ENCODE data around the gene VIPR1. TPM values are rescaled to one million over a fixed set of nuclear protein-coding genes. Genes with fewer than 3 reads are reported as not detected.
A peak's percentile ranks its signal among the peaks of the same experiment; 100 is the strongest.

VIPR1 gene
- total RNA-seq, 6 experiments from 2014 or later: not detected

DNA sequence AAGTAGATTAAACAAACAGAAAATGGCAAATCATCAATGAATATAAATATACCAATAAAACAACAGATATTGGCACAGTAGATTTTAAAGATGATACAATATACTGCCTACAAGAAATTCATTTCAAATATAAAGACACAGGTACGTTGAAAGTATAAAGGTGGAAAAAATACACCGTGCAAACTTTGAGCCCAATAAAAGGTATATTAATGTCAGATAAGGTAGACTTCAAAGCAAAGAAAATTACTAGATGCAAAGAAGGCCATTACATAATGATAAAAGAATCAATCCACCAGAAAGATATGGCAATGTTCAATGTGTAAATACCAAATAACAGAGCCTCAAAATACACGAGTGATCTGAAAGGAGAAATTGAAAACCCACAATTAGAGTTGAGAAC is 34.3 kb upstream of the VIPR1 start:
- Mint-ChIP-seq H3K27me3 (ENCODE audit: insufficient read depth) (peaks cover 9% of the 10 kb centered on the region; the same call in 1 of the 2 replicates), H3K9me3 (no peaks in the 10 kb centered on the region), H3K27ac (no peak overlapping the region), H3K36me3 (ENCODE audit: low read depth) (no peaks in the 10 kb centered on the region), H3K4me1 (ENCODE audit: low read depth) (no peaks in the 10 kb centered on the region), H3K4me3 (no peak overlapping the region)
- no peak for TF ChIP-seq CTCF (IDR thresholded peaks at IDR 0.05)
- no peak for DNase-seq

GRCh38 chr3:42472555-42472954 is 29.9 kb upstream of the VIPR1 start:
- Mint-ChIP-seq H3K27ac (no peak overlapping the region), H3K36me3 (ENCODE audit: low read depth) (no peaks in the 10 kb centered on the region), H3K27me3 (ENCODE audit: insufficient read depth) (peaks cover 9% of the 10 kb centered on the region), H3K4me1 (ENCODE audit: low read depth) (peaks cover 13% of the 10 kb centered on the region; the same call in 1 of the 2 replicates), H3K9me3 (no peaks in the 10 kb centered on the region), H3K4me3 (no peak overlapping the region)
- no peak for DNase-seq
- TF ChIP-seq CTCF (IDR thresholded peaks at IDR 0.05): no peak

DNA sequence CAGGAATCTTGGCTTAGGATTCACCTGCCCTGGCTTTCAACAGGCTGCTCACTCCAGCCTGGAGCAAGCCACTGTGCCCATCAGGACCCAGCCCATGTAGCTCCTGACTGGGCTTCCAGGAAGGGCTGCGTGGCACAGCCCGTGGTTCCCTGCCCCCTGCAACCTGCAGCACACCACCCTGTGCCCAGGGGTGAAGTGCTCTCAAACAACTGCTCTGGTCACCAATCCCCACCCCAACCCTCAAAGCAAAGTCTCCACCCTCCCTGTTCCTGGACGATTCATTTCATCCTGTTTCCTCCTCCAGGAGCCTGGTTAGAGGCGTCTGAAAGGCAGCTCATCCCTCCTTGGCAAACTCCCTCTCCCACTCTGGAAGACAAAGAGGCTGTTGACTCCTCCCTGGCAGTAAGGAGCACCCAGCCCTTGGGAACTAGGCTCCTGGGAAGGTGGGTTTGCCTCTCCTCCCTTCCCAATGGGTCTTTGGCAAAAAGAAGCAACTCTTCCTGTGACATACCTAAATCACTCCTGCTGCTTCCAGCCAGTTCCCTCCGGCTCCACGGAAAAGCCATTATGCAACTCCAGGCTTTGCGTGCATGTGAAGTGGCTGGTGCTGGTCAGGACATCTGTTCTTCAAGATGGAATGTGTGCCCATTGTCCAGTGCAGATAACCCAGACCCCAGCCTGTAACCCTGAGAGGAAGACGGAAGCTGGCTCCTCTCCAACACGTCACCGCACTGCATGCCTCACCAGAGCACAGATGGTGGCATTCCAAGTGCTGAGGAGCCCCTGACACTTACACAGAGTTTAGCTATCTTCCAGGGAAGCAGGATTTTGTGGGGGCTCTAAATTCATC is 29.1 kb upstream of the VIPR1 start:
- no peak for TF ChIP-seq CTCF (IDR thresholded peaks at IDR 0.05)
- Mint-ChIP-seq H3K36me3 (ENCODE audit: low read depth) (no peaks in the 10 kb centered on the region), H3K9me3 (no peaks in the 10 kb centered on the region), H3K27me3 (ENCODE audit: insufficient read depth) (peaks cover 9% of the 10 kb centered on the region), H3K4me3 (no peak overlapping the region), H3K27ac (no peak overlapping the region; the same call in 1 of the 2 replicates), H3K4me1 (ENCODE audit: low read depth) (peaks cover 13% of the 10 kb centered on the region; the same call in 1 of the 2 replicates)
- no peak for DNase-seq

GRCh38 chr3:42476225-42477125 is 26.0 kb upstream of the VIPR1 start:
- Mint-ChIP-seq H3K36me3 (ENCODE audit: low read depth) (no peaks in the 10 kb centered on the region), H3K4me1 (ENCODE audit: low read depth) (peaks cover 13% of the 10 kb centered on the region; the same call in 1 of the 2 replicates), H3K9me3 (peaks cover 15% of the 10 kb centered on the region; the same call in 1 of the 2 replicates), H3K4me3 (no peak overlapping the region), H3K27ac (no peak overlapping the region), H3K27me3 (ENCODE audit: insufficient read depth) (peaks cover 17% of the 10 kb centered on the region)
- peak; percentile 20 for DNase-seq
- TF ChIP-seq CTCF (IDR thresholded peaks at IDR 0.05): no peak

- H3K27me3 Mint-ChIP-seq (ENCODE audit: insufficient read depth): peaks cover 19% of the 10 kb centered on the region
- DNase-seq: no peak
- no peaks in the 10 kb centered on the region for H3K36me3 Mint-ChIP-seq (ENCODE audit: low read depth)
- peaks cover 20% of the 10 kb centered on the region; the same call in 1 of the 2 replicates for H3K9me3 Mint-ChIP-seq
- H3K4me3 Mint-ChIP-seq: no peak overlapping the region
- TF ChIP-seq CTCF (IDR thresholded peaks at IDR 0.05): no peak
- no peak overlapping the region for H3K27ac Mint-ChIP-seq
- peaks cover 13% of the 10 kb centered on the region; the same call in 1 of the 2 replicates for H3K4me1 Mint-ChIP-seq (ENCODE audit: low read depth)
These were observed 24.7 kb upstream of the VIPR1 start for GRCh38 chr3:42477696-42478095.
